Endothelial cell of umbilical vein (primary cell): ENCODE data around the gene IL5RA. TPM values are rescaled to one million over a fixed set of nuclear protein-coding genes. Genes with fewer than 3 reads are reported as not detected.

Experiments
- BruUV-seq: library from RNA; stranded (reverse); fragments of 400-500 nt; replicated peaks from 2 replicates; lab custom pipeline; 2021; lab: Mats Ljungman, UMichigan
- CTCF ChIA-PET: fragments of 300-600, 350-600 bp; sonication (Branson Sonifier 250); formaldehyde crosslinking; loops from one replicate; lab custom pipeline; 2021; ENCODE audit warnings: antibody characterized with exemption, inconsistent platforms; lab: Charles Lee
- POLR2A ChIA-PET: fragments of 300-600, 350-600 bp; sonication (Branson Sonifier 250); formaldehyde crosslinking; loops from one replicate; lab custom pipeline; 2021; ENCODE audit warnings: antibody characterized with exemption, inconsistent platforms; lab: Charles Lee
- DNase-seq: peaks from one replicate; pipeline ENCODE4 v3.0.0-alpha.2; 2011; ENCODE audit warnings: low read depth, low spot score
- FAIRE-seq: peaks from 2 replicates; lab custom pipeline; 2011; peaks lifted over from hg19 to GRCh38; lab: Jason Lieb, UNC
- H2AFZ ChIP-seq: 2 replicates; pipeline ENCODE4 v1.6.0; 2012; ENCODE audit warnings: low read depth, low read length, control low read depth, inconsistent platforms
- H3K27ac ChIP-seq: 2 replicates; pipeline ENCODE4 v1.5.1; 2011; ENCODE audit warnings: low read depth, mild to moderate bottlenecking, control low read depth, low read length, moderate library complexity; ENCODE audit not compliant: insufficient read depth
- H3K27me3 ChIP-seq, 2 experiments: 2 replicates each; pipeline versions ENCODE4 v1.6.0 to v1.6.1; 2011; ENCODE audit warnings: low read length in 2 of 2, mixed read lengths in 1 of 2; ENCODE audit not compliant: control insufficient read depth in 2 of 2, insufficient read depth in 2 of 2
- H3K36me3 ChIP-seq, 2 experiments: 2 replicates in 1 of 2; 3 replicates in 1 of 2; pipeline ENCODE4 v1.5.1; 2011; ENCODE audit warnings: low read length in 2 of 2, mild to moderate bottlenecking in 1 of 2, moderate library complexity in 1 of 2; ENCODE audit not compliant: control insufficient read depth in 2 of 2, insufficient read depth in 2 of 2; ENCODE audit errors: extremely low read depth in 1 of 2
- H3K4me1 ChIP-seq: 3 replicates; pipeline ENCODE4 v1.5.1; 2011; ENCODE audit warnings: mild to moderate bottlenecking, low read length; ENCODE audit not compliant: control insufficient read depth, insufficient read depth; ENCODE audit errors: extremely low read depth
- H3K4me2 ChIP-seq: 2 replicates; pipeline ENCODE4 v1.6.1; 2011; ENCODE audit warnings: low read length, control low read depth, mixed read lengths; ENCODE audit not compliant: insufficient read depth
- H3K4me3 ChIP-seq, 3 experiments: fragments of 200-600 bp in 1 of 3; sonication (generic), shearing (Covaris generic) in 1 of 3; replicated peaks in 1 of 3; 2 replicates each; pipeline ENCODE4 v1.5.1; 2011 to 2016; ENCODE audit warnings: control low read depth in 3 of 3, low read length in 3 of 3, mild to moderate bottlenecking in 2 of 3, inconsistent platforms in 1 of 3, low read depth in 1 of 3, moderate library complexity in 1 of 3; ENCODE audit not compliant: insufficient read depth in 1 of 3
- H3K79me2 ChIP-seq: 2 replicates; pipeline ENCODE4 v1.6.0; 2012; ENCODE audit warnings: low read length, inconsistent platforms; ENCODE audit not compliant: control insufficient read depth, insufficient read depth
- H3K9ac ChIP-seq: replicated peaks from 2 replicates; pipeline ENCODE3; 2011; ENCODE audit warnings: low read length, control low read depth; ENCODE audit not compliant: insufficient read depth; ENCODE audit errors: extremely low read depth
- H3K9me1 ChIP-seq: replicated peaks from 3 replicates; pipeline ENCODE4 v1.6.0; 2011; ENCODE audit warnings: mild to moderate bottlenecking, low read length; ENCODE audit not compliant: control insufficient read depth, insufficient read depth; ENCODE audit errors: extremely low read depth
- H3K9me3 ChIP-seq: replicated peaks from 2 replicates; pipeline ENCODE4 v1.5.1; 2012; ENCODE audit warnings: low read length, inconsistent platforms; ENCODE audit not compliant: control insufficient read depth, insufficient read depth
- H4K20me1 ChIP-seq: replicated peaks from 2 replicates; pipeline ENCODE3; 2011; ENCODE audit warnings: mild to moderate bottlenecking, low read length; ENCODE audit not compliant: control insufficient read depth, insufficient read depth; ENCODE audit errors: extremely low read depth
- EZH2 ChIP-seq: IDR thresholded peaks from 2 replicates; pipeline ENCODE4 v1.6.1; 2012; ENCODE audit warnings: borderline replicate concordance, low read depth, mild to moderate bottlenecking, moderate library complexity, low read length, inconsistent platforms; ENCODE audit not compliant: severe bottlenecking
- FOS ChIP-seq: IDR thresholded peaks from 2 replicates; pipeline ENCODE4 v1.6.1; 2011; ENCODE audit warnings: mild to moderate bottlenecking, low read length, moderate library complexity, borderline replicate concordance; ENCODE audit not compliant: insufficient read depth
- GATA2 ChIP-seq: IDR thresholded peaks from 2 replicates; pipeline ENCODE4 v1.7.0; 2011; ENCODE audit warnings: low read depth, mild to moderate bottlenecking, moderate library complexity, mixed read lengths, low read length; ENCODE audit not compliant: insufficient read length, insufficient read depth
- JUN ChIP-seq: IDR thresholded peaks from 2 replicates; pipeline ENCODE4 v1.6.1; 2011; ENCODE audit warnings: borderline replicate concordance, low read depth; ENCODE audit not compliant: insufficient read length, insufficient read depth
- MYC ChIP-seq: IDR thresholded peaks from one replicate; pipeline ENCODE4 v1.6.1; 2011; ENCODE audit warnings: mild to moderate bottlenecking, low read depth, low read length
- POLR2A ChIP-seq: IDR thresholded peaks from 2 replicates; pipeline ENCODE4 v1.6.1; 2012; ENCODE audit warnings: low read depth, mild to moderate bottlenecking, control low read depth, low read length
- POLR2AphosphoS5 ChIP-seq: IDR thresholded peaks from 2 replicates; pipeline ENCODE4 v1.6.1; 2012; ENCODE audit warnings: low read depth, mild to moderate bottlenecking, control low read depth, low read length, moderate library complexity; ENCODE audit not compliant: insufficient read depth
- dilution Hi-C: fragments of 300-500 bp; cut with MboI; formaldehyde crosslinking; loops from one replicate; pipeline ENCODE4 v1.15.0; 2019; ENCODE audit warnings: low sequenced_read_pairs; ENCODE audit not compliant: extremely low pct_ligation_motif_present
- intact Hi-C: fragments of 100-400 bp; cut with micrococcal nuclease; formaldehyde crosslinking; loops from one replicate; pipeline ENCODE4 v1.10.0; 2022
- polyA plus RNA-seq, 4 experiments: library from polyadenylated mRNA; depleted of rRNA in 3 of 4; stranded (reverse) in 3 of 4; unstranded in 1 of 4; fragments of >200 nt; gene quantifications; 2 replicates each; pipeline versions ENCODE4 v1.2.1 to v1.2.3, GENCODE V29; 2011 to 2012; ENCODE audit warnings: missing spikeins in 1 of 4
- total RNA-seq: library from RNA; stranded (reverse); gene quantifications from 2 replicates; pipeline ENCODE4 v1.2.3, GENCODE V29; 2021
- TF ChIP-seq, protein P1 (sequence below): IDR thresholded peaks from 2 replicates; pipeline ENCODE4 v1.6.1; 2011; ENCODE audit not compliant: insufficient read depth, insufficient read length
- TF ChIP-seq, protein P2 (sequence below), 2 donors: IDR thresholded peaks; 1 replicate in 1 of 2; 2 replicates in 1 of 2; pipeline ENCODE4 v1.5.1; 2011; ENCODE audit warnings: low read length in 2 of 2, mild to moderate bottlenecking in 2 of 2, moderate library complexity in 2 of 2, control low read depth in 1 of 2, inconsistent platforms in 1 of 2, low read depth in 1 of 2; ENCODE audit not compliant: insufficient read depth in 1 of 2; ENCODE audit errors: extremely low read depth in 1 of 2

IL5RA gene
- total and polyA plus RNA-seq, 2 donors (not counting 3 experiments of a cell fraction or from before 2014, with no cell fraction given) = not detected

DNA sequence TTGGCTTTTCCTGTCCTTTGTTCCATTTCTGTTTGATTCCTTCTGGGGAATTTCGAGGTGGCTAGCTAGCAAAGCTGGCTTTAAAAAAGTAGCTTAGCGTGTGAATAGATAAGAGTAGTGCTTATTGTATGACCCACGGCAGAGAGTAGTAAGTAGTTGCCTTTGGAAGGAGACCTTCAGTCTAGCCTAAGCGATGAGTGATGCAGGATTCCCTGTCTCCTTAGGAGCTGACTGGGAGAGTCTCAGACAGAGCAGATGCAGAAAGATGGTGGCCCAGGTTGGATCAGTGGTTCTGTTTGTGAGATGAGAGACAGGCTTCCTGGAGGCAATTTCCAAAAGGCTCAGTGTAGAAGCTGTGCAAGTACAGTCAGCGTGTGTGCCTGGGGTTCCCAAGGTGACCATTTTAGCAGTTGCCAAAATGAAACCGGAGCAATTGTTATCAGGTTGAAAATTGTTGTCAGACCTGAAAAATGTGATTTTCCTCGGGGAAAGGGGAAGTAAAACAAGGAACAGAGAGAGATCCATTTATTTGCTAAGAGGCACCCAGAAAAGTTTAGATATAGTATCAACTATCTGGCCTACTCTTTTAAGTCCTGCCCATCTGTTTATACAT is 681 bp upstream of the IL5RA start:
- no peak overlapping the region for H3K27ac ChIP-seq
- no peaks in the 10 kb centered on the region for H3K79me2 ChIP-seq
- BruUV-seq = no TSS peak
- H3K9me1 ChIP-seq = no peaks in the 10 kb centered on the region
- TF ChIP-seq EZH2 (no peak), MYC (no peak), GATA2 (no peak), POLR2A (no peak), FOS (no peak), POLR2AphosphoS5 (no peak), JUN (no peak)
- TF ChIP-seq, protein P1, sequence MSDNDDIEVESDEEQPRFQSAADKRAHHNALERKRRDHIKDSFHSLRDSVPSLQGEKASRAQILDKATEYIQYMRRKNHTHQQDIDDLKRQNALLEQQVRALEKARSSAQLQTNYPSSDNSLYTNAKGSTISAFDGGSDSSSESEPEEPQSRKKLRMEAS = no peak
- TF ChIP-seq, protein P2, sequence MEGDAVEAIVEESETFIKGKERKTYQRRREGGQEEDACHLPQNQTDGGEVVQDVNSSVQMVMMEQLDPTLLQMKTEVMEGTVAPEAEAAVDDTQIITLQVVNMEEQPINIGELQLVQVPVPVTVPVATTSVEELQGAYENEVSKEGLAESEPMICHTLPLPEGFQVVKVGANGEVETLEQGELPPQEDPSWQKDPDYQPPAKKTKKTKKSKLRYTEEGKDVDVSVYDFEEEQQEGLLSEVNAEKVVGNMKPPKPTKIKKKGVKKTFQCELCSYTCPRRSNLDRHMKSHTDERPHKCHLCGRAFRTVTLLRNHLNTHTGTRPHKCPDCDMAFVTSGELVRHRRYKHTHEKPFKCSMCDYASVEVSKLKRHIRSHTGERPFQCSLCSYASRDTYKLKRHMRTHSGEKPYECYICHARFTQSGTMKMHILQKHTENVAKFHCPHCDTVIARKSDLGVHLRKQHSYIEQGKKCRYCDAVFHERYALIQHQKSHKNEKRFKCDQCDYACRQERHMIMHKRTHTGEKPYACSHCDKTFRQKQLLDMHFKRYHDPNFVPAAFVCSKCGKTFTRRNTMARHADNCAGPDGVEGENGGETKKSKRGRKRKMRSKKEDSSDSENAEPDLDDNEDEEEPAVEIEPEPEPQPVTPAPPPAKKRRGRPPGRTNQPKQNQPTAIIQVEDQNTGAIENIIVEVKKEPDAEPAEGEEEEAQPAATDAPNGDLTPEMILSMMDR (IDR thresholded peaks at IDR 0.05; ENCODE audit: extremely low read depth in 1 of 2, insufficient read depth in 1 of 2, low read depth in 1 of 2, low read length in 2 of 2) = no peak
- no peak for FAIRE-seq
- H3K4me2 ChIP-seq = no peak overlapping the region
- no peaks in the 10 kb centered on the region for H3K36me3 ChIP-seq
- no peaks in the 10 kb centered on the region for H3K4me1 ChIP-seq
- ChIA-PET POLR2A (no interaction called here), CTCF (interaction anchor here (1.2 kb wide), 1 partner anchor 90 kb away, joined by 3 read pairs; no protein-coding TSS in a partner anchor)
- no peaks in the 10 kb centered on the region for H3K9me3 ChIP-seq
- intact Hi-C loops = no loop called here
- no peaks in the 10 kb centered on the region for H3K27me3 ChIP-seq
- no peak for DNase-seq
- H2AFZ ChIP-seq = no peak overlapping the region
- H4K20me1 ChIP-seq = no peaks in the 10 kb centered on the region
- H3K4me3 ChIP-seq = no peak overlapping the region
- dilution Hi-C loops = no loop called here
- H3K9ac ChIP-seq = no peak overlapping the region
